Measurements from ENCODE around the gene SLC34A3. TPM values are rescaled to one million over a fixed set of nuclear protein-coding genes. Genes with fewer than 3 reads are reported as not detected.

The SLC34A3 gene
- total RNA-seq, 1 donor from 2014 or later = 0.23 TPM

- TF ChIP-seq CTCF (IDR thresholded peaks at IDR 0.05) = no peak
- H3K4me1 ChIP-seq = peaks cover 34% of the 10 kb centered on the region
- H3K27me3 ChIP-seq = no peaks in the 10 kb centered on the region
- H3K9me3 ChIP-seq = no peaks in the 10 kb centered on the region
- ATAC-seq (no peak), DNase-seq (no peak)
- H3K36me3 ChIP-seq = peaks cover 40% of the 10 kb centered on the region
- peak overlapping the region; percentile 99 for H3K4me3 ChIP-seq
- peak overlapping the region; percentile 95 for H3K27ac ChIP-seq
- intact Hi-C loops (cut with DNase I) = no loop called here
Measured at GRCh38 chr9:137189297-137190295, 41.1 kb upstream of the SLC34A3 start.

GRCh38 chr9:137190315-137190856, 40.3 kb upstream of the SLC34A3 start:
- Histone ChIP-seq H3K27me3 (no peaks in the 10 kb centered on the region), H3K9me3 (no peaks in the 10 kb centered on the region), H3K4me3 (no peak overlapping the region), H3K36me3 (peaks cover 39% of the 10 kb centered on the region), H3K27ac (peak overlapping the region; percentile 95), H3K4me1 (peaks cover 40% of the 10 kb centered on the region)
- DNase-seq (no peak), ATAC-seq (no peak)
- TF ChIP-seq CTCF (IDR thresholded peaks at IDR 0.05) = no peak
- intact Hi-C loops (cut with DNase I) = no loop called here

- no peak for TF ChIP-seq CTCF (IDR thresholded peaks at IDR 0.05)
- Histone ChIP-seq H3K36me3 (peaks cover 30% of the 10 kb centered on the region), H3K27me3 (no peaks in the 10 kb centered on the region), H3K4me3 (no peak overlapping the region), H3K27ac (no peak overlapping the region), H3K4me1 (peaks cover 41% of the 10 kb centered on the region), H3K9me3 (no peaks in the 10 kb centered on the region)
- intact Hi-C loops (cut with DNase I) = no loop called here
- DNase-seq = no peak
- ATAC-seq = no peak
Measured at GRCh38 chr9:137191245-137191644, 39.5 kb upstream of the SLC34A3 start.

- H3K4me3 ChIP-seq = no peak overlapping the region
- TF ChIP-seq CTCF (IDR thresholded peaks at IDR 0.05) = no peak
- no peaks in the 10 kb centered on the region for H3K9me3 ChIP-seq
- no peak for ATAC-seq
- DNase-seq = no peak
- peaks cover 28% of the 10 kb centered on the region for H3K36me3 ChIP-seq
- intact Hi-C loops (cut with DNase I) = no loop called here
- peaks cover 34% of the 10 kb centered on the region for H3K4me1 ChIP-seq
- H3K27me3 ChIP-seq = no peaks in the 10 kb centered on the region
- H3K27ac ChIP-seq = no peak overlapping the region
Measured at GRCh38 chr9:137191691-137192447, 38.8 kb upstream of the SLC34A3 start.

GRCh38 chr9:137192448-137192780, 38.3 kb upstream of the SLC34A3 start:
- Histone ChIP-seq H3K4me1 (peaks cover 29% of the 10 kb centered on the region), H3K36me3 (peaks cover 24% of the 10 kb centered on the region), H3K4me3 (no peak overlapping the region), H3K27ac (no peak overlapping the region), H3K27me3 (no peaks in the 10 kb centered on the region), H3K9me3 (no peaks in the 10 kb centered on the region)
- ATAC-seq (no peak), DNase-seq (no peak)
- TF ChIP-seq CTCF (IDR thresholded peaks at IDR 0.05) = no peak
- intact Hi-C loops (cut with DNase I) = no loop called here

All from upper lobe of right lung (tissue), 1 donor.